ENCODE data around the gene SPATS1. TPM values are rescaled to one million over a fixed set of nuclear protein-coding genes. Genes with fewer than 3 reads are reported as not detected.
"Not testable (repeated sequence)": the region's sequence is repeated elsewhere in the genome, so short reads cannot be mapped to it uniquely, and the experiment has no call there.

The SPATS1 gene
- total and polyA plus RNA-seq, 2 of the 13 experiments (the other 11 are each of a cell fraction or from before 2014, with no cell fraction given) = not detected

DNA sequence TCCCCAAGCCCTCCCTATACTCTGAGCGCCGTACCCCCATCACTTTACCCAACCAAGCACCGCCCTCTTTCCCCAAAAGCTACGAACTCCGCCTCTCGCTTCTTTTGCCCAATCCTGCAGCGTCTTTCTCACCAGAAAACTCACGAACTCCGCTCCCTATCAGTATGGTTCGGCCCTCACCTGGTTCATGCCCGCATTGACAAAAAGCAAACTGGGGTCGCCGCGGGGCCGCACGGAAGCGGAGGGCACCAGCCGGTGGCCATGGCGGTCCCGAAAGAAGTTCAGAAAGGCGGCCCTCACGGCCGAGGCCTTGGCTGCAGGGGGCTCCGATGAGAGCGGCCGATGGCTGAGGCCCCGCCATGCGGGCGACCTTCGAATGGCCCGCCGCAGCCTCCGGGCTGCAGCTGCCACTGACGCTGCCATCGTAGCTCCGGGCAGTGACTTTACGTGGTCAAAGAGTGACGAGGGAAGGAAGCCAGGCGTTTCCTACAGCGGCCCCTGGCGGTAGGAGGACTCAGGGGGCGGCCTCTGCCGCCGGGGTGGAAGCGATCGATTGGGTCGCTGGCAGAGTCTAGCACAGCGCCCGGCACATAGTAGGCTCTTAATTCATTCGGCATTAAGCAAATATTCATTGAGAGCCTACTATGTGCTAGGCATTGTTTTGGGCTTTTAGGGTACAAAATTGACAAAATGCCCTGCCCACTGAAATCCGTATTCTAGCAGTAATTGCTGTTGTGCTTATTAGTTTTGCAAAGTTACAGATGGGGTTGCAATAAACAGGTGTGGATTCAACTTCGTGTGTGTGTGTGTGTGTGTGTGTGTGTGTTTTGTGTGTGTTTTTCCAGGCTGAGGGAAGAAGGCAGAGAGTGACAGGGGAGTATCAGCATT lies 29.3 kb upstream of the SPATS1 start, which contains the start of gene AARS2 (continued):
- TF ChIP-seq JUNB (CRISPR knock-in tag; IDR thresholded peaks at IDR 0.05; ENCODE audit: borderline replicate concordance) (peak; percentile 64; the same call in 1 of the 2 replicates), ZNF775 (CRISPR knock-in tag; IDR thresholded peaks at IDR 0.05; ENCODE audit: borderline replicate concordance) (peak; percentile 73; the same call in 1 of the 2 replicates), ZNF7 (CRISPR knock-in tag; IDR thresholded peaks at IDR 0.05) (0 out of 2 replicates have a peak, but pooled peaks have one; percentile 56)
- TF ChIP-seq, protein P1, sequence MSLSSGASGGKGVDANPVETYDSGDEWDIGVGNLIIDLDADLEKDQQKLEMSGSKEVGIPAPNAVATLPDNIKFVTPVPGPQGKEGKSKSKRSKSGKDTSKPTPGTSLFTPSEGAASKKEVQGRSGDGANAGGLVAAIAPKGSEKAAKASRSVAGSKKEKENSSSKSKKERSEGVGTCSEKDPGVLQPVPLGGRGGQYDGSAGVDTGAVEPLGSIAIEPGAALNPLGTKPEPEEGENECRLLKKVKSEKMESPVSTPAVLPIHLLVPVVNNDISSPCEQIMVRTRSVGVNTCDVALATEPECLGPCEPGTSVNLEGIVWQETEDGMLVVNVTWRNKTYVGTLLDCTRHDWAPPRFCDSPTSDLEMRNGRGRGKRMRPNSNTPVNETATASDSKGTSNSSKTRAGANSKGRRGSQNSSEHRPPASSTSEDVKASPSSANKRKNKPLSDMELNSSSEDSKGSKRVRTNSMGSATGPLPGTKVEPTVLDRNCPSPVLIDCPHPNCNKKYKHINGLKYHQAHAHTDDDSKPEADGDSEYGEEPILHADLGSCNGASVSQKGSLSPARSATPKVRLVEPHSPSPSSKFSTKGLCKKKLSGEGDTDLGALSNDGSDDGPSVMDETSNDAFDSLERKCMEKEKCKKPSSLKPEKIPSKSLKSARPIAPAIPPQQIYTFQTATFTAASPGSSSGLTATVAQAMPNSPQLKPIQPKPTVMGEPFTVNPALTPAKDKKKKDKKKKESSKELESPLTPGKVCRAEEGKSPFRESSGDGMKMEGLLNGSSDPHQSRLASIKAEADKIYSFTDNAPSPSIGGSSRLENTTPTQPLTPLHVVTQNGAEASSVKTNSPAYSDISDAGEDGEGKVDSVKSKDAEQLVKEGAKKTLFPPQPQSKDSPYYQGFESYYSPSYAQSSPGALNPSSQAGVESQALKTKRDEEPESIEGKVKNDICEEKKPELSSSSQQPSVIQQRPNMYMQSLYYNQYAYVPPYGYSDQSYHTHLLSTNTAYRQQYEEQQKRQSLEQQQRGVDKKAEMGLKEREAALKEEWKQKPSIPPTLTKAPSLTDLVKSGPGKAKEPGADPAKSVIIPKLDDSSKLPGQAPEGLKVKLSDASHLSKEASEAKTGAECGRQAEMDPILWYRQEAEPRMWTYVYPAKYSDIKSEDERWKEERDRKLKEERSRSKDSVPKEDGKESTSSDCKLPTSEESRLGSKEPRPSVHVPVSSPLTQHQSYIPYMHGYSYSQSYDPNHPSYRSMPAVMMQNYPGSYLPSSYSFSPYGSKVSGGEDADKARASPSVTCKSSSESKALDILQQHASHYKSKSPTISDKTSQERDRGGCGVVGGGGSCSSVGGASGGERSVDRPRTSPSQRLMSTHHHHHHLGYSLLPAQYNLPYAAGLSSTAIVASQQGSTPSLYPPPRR (CRISPR knock-in tag; IDR thresholded peaks at IDR 0.05; ENCODE audit: borderline replicate concordance) = peak; percentile 74
- TF ChIP-seq, protein P2, sequence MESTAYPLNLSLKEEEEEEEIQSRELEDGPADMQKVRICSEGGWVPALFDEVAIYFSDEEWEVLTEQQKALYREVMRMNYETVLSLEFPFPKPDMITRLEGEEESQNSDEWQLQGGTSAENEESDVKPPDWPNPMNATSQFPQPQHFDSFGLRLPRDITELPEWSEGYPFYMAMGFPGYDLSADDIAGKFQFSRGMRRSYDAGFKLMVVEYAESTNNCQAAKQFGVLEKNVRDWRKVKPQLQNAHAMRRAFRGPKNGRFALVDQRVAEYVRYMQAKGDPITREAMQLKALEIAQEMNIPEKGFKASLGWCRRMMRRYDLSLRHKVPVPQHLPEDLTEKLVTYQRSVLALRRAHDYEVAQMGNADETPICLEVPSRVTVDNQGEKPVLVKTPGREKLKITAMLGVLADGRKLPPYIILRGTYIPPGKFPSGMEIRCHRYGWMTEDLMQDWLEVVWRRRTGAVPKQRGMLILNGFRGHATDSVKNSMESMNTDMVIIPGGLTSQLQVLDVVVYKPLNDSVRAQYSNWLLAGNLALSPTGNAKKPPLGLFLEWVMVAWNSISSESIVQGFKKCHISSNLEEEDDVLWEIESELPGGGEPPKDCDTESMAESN (CRISPR knock-in tag; conservative IDR thresholded peaks at IDR 0.05) = peak; percentile 98

DNA sequence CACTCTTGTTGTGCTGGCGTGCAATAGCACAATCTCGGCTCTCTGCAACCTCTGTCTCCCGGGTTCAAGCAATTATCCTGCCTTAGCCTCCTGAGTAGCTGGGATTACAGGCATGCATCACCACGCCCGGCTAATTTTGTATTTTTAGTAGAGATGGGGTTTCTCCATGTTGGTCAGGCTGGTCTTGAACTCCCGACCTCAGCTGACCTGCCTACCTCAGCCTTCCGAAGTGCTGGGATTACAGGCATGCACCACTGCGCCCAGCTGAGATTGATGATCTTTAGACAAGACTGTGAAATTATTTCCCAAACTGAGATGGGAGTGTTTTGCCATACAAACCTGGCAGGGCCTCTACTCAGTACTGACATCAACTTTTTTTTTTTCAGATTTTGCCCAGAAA lies 27.8 kb upstream of the SPATS1 start:
- WGBS (ENCODE audit: low lambda C conversion rate) = 33% methylated on average over 8 of the region's 8 CpGs
- peaks cover 15% of the 10 kb centered on the region for H3K79me2 ChIP-seq (ENCODE audit: insufficient read depth, low read length)
- POLR2A ChIA-PET; H3K4me2 ChIP-seq (ENCODE audit: low read depth, low read length); FAIRE-seq; DNase-seq (ENCODE audit: low spot score); intact Hi-C loops (cut with micrococcal nuclease; ENCODE audit: unreplicated experiment); BruUV-seq (replicated peaks); H2AFZ ChIP-seq (ENCODE audit: low read length); CTCF ChIA-PET (ENCODE audit: low intra/inter-chr PET ratio, low total read pairs); ATAC-seq; H3K27ac ChIP-seq (ENCODE audit: extremely low read length, insufficient read depth, low read length); H3K9ac ChIP-seq (ENCODE audit: insufficient read depth, low read depth, low read length); H3K4me3 ChIP-seq (replicated peaks in 1 of 3; ENCODE audit: insufficient read depth in 1 of 3, low read depth in 2 of 3, low read length in 3 of 3); H4K20me1 ChIP-seq (ENCODE audit: insufficient read depth, low read length); H3K9me3 ChIP-seq (ENCODE audit: low read length): not testable (repeated sequence)
- peaks cover 15 to 24% of the 10 kb centered on the region in 2 experiments for H3K36me3 ChIP-seq (replicated peaks in 1 of 2; ENCODE audit: control insufficient read depth in 1 of 2, insufficient read depth in 2 of 2, low read length in 2 of 2)
- in situ Hi-C loops (cut with HindIII; ENCODE audit: extremely low pct_ligation_motif_present, low pct_unique_long_range_greater_than_20kb) = loop anchor here (5.0 kb wide), 1 partner anchor 47 kb away; the partner anchor contains the start of gene NFKBIE
- peaks cover 22% of the 10 kb centered on the region for H3K4me1 ChIP-seq (ENCODE audit: insufficient read depth, low read length)
- H3K27me3 ChIP-seq (ENCODE audit: control insufficient read depth in 1 of 2, insufficient read depth in 2 of 2, low read length in 2 of 2) = peaks cover 1 to 32% of the 10 kb centered on the region in 2 experiments; a peak in 4 of 5 replicates

Data from HepG2 (cell line).